Measurements from ENCODE around the gene TRAPPC3L. TPM values are rescaled to one million over a fixed set of nuclear protein-coding genes. Genes with fewer than 3 reads are reported as not detected.

The TRAPPC3L gene
- total and polyA plus RNA-seq, 9 of the 15 experiments (the other 6 are each of a cell fraction or from before 2014, with no cell fraction given): not detected

DNA sequence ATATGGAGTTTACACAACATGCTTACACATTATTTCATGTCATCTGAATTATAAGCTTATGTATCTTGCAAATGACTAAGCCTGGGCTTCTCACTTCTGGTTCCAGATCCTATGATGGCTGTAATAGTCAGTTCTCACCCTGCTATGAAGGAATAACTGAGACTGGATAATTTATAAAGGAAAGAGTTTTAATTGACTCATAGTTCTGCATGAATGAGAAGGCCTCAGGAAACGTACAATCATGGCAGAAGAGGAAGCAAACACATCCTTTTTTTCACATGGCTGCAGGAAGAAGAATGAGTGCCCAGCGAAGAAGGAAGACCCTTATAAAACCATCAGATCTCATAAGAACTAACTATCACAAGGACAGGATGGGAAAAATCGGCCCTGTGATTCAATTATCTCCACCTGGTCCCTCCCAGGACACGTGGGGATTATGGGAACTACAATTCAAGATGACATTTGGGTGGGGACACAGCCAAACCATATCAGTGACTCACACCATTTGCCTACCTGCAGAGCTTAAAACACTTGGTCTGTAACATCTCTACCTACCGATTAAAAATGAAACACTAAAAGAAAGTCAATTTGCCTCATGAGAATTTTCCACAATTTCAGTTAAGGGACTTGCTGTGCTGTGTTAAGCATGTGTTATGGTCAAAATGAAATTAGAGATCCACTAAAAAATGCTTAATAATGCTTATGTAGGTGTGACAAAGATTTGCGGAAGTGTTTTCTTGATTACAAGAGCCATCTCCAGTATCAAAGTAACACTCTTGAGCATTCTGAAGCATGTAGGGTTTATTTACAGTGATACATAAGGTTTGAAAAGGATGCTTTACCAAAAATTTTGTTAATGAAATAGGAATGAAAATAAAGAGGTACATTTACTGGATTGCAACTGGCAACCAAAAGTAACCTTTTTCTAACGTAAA lies 23.6 kb upstream of the TRAPPC3L start (continued):
- TF ChIP-seq, protein P1, sequence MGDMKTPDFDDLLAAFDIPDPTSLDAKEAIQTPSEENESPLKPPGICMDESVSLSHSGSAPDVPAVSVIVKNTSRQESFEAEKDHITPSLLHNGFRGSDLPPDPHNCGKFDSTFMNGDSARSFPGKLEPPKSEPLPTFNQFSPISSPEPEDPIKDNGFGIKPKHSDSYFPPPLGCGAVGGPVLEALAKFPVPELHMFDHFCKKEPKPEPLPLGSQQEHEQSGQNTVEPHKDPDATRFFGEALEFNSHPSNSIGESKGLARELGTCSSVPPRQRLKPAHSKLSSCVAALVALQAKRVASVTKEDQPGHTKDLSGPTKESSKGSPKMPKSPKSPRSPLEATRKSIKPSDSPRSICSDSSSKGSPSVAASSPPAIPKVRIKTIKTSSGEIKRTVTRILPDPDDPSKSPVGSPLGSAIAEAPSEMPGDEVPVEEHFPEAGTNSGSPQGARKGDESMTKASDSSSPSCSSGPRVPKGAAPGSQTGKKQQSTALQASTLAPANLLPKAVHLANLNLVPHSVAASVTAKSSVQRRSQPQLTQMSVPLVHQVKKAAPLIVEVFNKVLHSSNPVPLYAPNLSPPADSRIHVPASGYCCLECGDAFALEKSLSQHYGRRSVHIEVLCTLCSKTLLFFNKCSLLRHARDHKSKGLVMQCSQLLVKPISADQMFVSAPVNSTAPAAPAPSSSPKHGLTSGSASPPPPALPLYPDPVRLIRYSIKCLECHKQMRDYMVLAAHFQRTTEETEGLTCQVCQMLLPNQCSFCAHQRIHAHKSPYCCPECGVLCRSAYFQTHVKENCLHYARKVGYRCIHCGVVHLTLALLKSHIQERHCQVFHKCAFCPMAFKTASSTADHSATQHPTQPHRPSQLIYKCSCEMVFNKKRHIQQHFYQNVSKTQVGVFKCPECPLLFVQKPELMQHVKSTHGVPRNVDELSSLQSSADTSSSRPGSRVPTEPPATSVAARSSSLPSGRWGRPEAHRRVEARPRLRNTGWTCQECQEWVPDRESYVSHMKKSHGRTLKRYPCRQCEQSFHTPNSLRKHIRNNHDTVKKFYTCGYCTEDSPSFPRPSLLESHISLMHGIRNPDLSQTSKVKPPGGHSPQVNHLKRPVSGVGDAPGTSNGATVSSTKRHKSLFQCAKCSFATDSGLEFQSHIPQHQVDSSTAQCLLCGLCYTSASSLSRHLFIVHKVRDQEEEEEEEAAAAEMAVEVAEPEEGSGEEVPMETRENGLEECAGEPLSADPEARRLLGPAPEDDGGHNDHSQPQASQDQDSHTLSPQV (IDR thresholded peaks at IDR 0.05): no peak
- no peak for TF ChIP-seq DDX20 (tag; IDR thresholded peaks at IDR 0.05; ENCODE audit: low read depth)
- TF ChIP-seq ZNF134 (CRISPR knock-in tag; conservative IDR thresholded peaks at IDR 0.05): no peak
- TF ChIP-seq ZNF316 (IDR thresholded peaks at IDR 0.05): no peak
- no peak for TF ChIP-seq RBM22 (IDR thresholded peaks at IDR 0.05; ENCODE audit: low read depth, low read length, poor library complexity, severe bottlenecking)
- TF ChIP-seq SRSF1 (IDR thresholded peaks at IDR 0.05; ENCODE audit: low read depth, low read length): no peak
- TF ChIP-seq PYGO2 (tag; IDR thresholded peaks at IDR 0.05): no peak
- no peak for TF ChIP-seq ZNF830 (CRISPR knock-in tag; IDR thresholded peaks at IDR 0.05)
- TF ChIP-seq PHTF2 (CRISPR knock-in tag; IDR thresholded peaks at IDR 0.05): no peak
- TF ChIP-seq CC2D1A (IDR thresholded peaks at IDR 0.05): no peak
- no peak for TF ChIP-seq MAFG (tag; conservative IDR thresholded peaks at IDR 0.05)
- no peak for TF ChIP-seq ZNF75A (CRISPR knock-in tag; IDR thresholded peaks at IDR 0.05)
- TF ChIP-seq ZNF175 (CRISPR knock-in tag; IDR thresholded peaks at IDR 0.05; ENCODE audit: low read depth): no peak
- no peak for TF ChIP-seq HMGN3 (IDR thresholded peaks at IDR 0.05; ENCODE audit: borderline replicate concordance, extremely low read depth, insufficient read length, low read depth, low read length)
- no peak for TF ChIP-seq ZBTB1 (CRISPR knock-in tag; IDR thresholded peaks at IDR 0.05; ENCODE audit: borderline replicate concordance, low read depth)
- no peak for TF ChIP-seq CBX8 (IDR thresholded peaks at IDR 0.05; ENCODE audit: borderline replicate concordance, extremely low read depth, low read depth, low read length, poor library complexity, severe bottlenecking)
- 0 out of 4 replicates have a peak, but pooled peaks of 1 of the 2 experiments have one; percentile 40 for TF ChIP-seq HDAC1 (IDR thresholded peaks at IDR 0.05)
- TF ChIP-seq BMI1 (IDR thresholded peaks at IDR 0.05; ENCODE audit: low read length): no peak
- TF ChIP-seq ZBED1 (IDR thresholded peaks at IDR 0.05): no peak
- TF ChIP-seq CBFA2T3 (IDR thresholded peaks at IDR 0.05): peak; percentile 10; the same call in 1 of the 2 replicates
- no peak for TF ChIP-seq FIP1L1 (IDR thresholded peaks at IDR 0.05; ENCODE audit: low read depth, low read length, poor library complexity, severe bottlenecking)
- no peak for TF ChIP-seq ZNF507 (tag; conservative IDR thresholded peaks at IDR 0.05)
- TF ChIP-seq TBL1XR1 (IDR thresholded peaks at IDR 0.05; ENCODE audit: low read length in 2 of 2): no peak
- TF ChIP-seq FOSL1 (tag; conservative IDR thresholded peaks at IDR 0.05): peak; percentile 40; the same call in 1 of the 2 replicates
- TF ChIP-seq PHF21A (IDR thresholded peaks at IDR 0.05; ENCODE audit: borderline replicate concordance, low read depth): no peak
